GM21737 (cell line): ENCODE results near the gene PAK3.

Experiments
- ATAC-seq: cut with Tn5 transposase; IDR thresholded peaks from one replicate; pipeline ENCODE4 v1.9.1; 2021; ENCODE audit warnings: mild to moderate bottlenecking, moderate library complexity; ENCODE audit not compliant: unreplicated experiment

The PAK3 gene

GRCh38 chrX:111129921-111130320 is 33.9 kb downstream of the PAK3 start:
- no peak for ATAC-seq

DNA sequence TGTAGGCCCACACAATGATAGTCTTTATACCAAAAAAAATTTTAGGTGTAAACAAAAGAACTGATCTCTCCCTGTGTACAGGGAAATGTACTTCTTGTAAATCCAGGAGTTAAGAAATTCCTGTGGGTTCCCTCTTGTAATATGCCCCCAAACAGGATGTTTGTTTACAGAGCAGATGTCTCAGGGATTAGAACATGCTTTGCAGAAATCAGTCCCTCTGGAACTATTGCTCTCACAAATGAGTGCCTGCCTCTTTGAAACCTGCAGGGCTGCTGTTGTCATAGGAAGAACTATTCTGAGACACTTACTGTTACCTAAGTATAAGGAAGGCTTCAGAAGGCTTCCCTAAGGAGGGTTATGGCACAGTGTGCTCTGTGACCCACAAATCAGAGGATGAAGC is 35.6 kb downstream of the PAK3 start:
- ATAC-seq, result no peak

GRCh38 chrX:111133389-111133788 is 37.4 kb downstream of the PAK3 start:
- no peak for ATAC-seq

DNA sequence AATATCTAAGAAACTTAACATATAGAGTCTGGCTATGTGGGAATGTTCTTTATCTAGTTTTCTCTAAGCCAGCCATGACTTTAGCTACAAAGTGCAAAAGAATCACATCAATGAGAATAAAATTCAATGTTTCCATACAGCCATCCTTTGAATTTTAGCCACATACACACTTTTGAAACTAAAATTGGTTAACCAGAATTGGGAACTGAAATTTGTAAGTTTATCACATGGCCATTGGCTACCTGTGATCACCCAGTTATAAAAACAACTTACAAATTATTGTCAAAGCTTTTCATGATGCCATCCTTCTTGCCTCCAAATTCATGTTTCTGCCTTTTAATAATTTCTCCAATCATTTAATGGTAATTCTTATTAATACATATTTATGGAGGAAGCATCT is 49.9 kb downstream of the PAK3 start:
- no peak for ATAC-seq

GRCh38 chrX:111151764-111152163 is 55.8 kb downstream of the PAK3 start:
- no peak for ATAC-seq

DNA sequence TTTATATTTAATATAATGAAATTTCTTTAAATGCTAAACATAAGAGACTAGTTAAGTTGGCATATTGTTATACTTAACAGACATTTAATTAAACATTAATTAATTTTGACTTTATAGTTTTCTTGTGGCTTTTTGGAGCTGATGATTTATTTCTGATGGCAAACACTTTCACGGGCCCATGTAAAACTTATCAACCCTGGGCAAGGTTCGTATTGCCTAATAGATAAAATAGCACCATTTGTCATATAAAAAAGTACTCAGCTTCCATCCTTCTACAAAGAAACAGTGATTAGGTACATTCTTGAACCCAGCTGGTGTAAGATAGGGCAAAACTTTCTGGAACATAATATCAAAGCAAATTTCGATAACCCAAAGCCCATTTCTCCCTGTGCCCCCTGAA is 63.2 kb downstream of the PAK3 start:
- no peak for ATAC-seq

DNA sequence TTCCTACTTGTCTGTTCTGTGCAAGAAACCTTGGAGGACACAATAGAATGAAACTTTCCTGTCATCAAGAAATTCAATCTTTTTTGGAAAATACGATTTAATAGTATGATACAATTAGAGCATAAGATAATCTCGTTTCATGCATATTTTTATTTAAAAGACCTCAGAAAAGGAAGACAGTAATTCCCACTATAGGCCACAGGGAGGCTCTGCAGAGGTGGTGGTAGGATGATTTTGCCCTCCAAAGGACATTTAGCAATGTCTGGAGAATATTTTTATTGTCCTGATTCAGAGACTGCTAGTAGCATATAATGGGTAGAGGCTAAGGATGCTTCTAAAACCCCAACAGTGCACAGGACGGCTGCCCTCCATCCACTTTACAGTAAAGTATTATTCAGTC is 68.7 kb downstream of the PAK3 start:
- ATAC-seq, result no peak

DNA sequence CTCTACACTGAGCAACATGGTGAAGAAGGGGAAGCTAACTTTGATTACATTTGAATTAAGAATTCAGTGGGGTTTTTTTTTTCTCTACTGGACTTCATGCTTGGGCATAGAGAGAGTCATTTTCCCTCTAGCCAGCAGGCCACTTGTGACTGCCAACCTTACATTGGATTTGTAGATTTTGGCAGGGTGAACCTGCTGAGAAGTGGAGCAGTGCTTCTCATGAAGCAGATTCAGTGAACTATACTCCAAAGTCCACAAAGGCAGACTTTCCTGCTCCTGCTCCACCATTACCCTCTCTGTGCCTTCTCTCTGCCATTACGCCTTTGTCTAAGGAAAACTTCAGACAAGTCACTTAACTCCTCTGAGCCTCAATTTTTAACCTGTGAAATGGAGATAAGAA is 69.9 kb downstream of the PAK3 start:
- ATAC-seq, result no peak

DNA sequence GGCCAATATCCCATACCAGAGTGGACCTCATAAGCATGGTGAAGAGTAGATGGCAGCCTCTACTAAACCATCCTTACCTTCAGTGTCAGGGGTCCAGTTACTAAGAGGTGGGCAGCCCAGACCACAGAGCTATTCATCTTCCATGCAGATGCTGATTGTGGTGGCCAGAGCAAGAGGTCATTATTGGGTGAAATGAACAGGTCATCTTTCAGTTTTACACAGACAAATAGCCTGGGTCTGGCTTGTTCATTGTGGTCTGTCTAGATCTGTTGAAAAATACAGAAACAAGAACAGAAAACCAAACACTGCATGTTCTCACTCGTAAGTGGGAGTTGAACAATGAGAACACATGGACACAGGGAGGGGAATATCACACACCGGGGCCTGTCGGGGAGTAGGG is 71.3 kb downstream of the PAK3 start:
- ATAC-seq, result no peak

- no peak for ATAC-seq
Measured at GRCh38 chrX:111168314-111168713, 72.3 kb downstream of the PAK3 start.

DNA sequence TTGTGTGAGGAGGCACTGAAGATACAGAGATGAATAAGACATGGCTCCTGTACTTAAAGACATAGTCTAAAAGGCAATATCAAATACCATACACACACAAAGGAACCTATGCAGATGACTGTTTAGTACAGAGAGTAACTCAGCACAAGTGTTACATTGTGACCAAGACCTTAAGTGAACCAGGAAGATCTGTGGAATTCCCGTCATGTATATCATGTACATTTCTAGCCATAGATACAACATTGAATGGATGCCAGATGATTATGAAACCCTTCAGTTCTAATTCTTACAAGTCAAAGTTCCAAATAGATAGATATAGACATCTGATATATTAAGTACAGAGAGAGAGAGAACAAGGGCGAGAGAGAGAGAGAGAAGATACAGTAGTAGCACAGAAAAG is 73.2 kb downstream of the PAK3 start:
- no peak for ATAC-seq

DNA sequence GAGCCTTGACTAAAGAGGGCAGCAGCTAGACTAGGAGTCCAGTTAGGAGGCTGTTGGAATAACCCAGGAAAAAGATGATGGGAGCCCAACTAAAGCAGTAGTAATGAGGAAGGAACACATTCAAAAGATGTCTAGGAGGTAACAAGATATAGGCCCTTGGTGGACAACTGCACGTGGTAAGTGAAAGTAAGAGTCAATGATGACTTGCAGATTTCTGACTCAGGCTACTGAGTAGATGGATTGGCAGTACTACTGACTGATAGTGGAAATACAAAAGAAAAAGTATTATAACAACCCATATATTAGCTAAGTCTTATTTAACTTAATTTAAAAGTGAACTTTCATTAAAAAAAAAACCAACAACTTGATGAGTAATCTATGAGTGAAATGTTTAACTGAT is 74.0 kb downstream of the PAK3 start:
- ATAC-seq, result no peak

DNA sequence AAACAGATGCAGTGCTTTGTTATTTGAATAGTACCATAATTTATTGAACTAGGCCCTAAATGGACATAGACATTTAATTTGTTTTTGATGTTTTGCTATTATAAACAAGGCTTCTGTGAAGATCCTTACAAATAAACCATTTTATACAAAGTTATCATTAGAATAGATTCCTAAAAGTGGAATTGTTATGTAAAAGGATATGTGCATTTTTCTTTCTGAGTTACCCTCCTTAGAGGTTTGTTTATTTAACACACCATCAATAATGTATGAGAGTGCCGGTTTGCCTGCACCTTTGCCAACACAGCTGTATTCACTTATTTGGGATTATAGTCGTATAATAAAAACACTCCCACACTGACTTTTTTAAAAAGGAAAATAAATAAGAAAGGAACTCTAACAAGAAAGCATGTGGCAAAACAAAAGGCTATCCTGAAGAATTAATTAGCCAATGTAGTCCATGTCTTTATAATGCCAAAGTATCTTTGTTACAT is 84.8 kb downstream of the PAK3 start:
- no peak for ATAC-seq

GRCh38 chrX:111181951-111182350 is 86.0 kb downstream of the PAK3 start:
- no peak for ATAC-seq

GRCh38 chrX:111182997-111183396 is 87.0 kb downstream of the PAK3 start:
- no peak for ATAC-seq

GRCh38 chrX:111191598-111191997 is 95.6 kb downstream of the PAK3 start:
- no peak for ATAC-seq

GRCh38 chrX:111199505-111199904 is 103.5 kb downstream of the PAK3 start:
- no peak for ATAC-seq

DNA sequence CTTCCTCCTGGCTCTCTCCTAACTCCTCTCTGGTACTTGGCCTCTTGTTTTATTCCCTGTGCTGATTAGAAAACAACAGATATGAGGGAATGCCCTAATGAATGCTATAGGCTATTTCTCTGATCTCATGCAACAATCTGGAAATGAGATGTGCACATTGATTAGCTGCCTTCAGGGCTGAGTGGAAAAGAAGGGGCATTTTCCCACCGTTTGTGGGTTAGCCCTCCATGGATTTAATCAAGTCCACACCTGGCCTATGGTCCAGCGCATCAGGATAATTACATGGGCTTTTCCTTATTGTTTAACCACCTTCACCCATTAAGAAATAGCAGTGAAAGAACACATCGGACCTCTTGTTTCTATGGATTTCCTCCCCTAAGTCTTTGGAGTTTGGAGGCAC is 104.3 kb downstream of the PAK3 start:
- ATAC-seq, result no peak

DNA sequence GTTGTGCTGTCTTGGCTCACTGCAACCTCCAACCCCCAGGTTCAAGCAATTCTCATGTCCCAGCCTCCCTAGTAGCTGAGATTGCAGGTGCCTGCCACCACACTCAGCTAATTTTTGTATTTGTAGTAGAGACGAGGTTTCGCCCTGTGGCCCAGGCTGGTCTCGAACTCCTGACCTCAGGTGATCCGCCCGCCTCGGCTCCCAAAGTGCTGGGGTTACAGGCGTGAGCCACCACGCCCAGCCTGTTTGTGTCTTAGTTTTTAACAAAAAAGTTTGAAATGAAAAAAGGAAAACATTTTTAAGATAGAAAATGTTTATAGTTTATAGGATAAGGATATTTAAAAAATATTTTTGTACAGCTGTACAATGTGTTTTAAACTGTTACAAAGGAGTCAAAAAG is 111.9 kb downstream of the PAK3 start:
- no peak for ATAC-seq

- ATAC-seq, result no peak
Measured at GRCh38 chrX:111216293-111216801, 120.4 kb downstream of the PAK3 start.

- ATAC-seq, result no peak
Measured at GRCh38 chrX:111244235-111244750, 148.3 kb downstream of the PAK3 start.

DNA sequence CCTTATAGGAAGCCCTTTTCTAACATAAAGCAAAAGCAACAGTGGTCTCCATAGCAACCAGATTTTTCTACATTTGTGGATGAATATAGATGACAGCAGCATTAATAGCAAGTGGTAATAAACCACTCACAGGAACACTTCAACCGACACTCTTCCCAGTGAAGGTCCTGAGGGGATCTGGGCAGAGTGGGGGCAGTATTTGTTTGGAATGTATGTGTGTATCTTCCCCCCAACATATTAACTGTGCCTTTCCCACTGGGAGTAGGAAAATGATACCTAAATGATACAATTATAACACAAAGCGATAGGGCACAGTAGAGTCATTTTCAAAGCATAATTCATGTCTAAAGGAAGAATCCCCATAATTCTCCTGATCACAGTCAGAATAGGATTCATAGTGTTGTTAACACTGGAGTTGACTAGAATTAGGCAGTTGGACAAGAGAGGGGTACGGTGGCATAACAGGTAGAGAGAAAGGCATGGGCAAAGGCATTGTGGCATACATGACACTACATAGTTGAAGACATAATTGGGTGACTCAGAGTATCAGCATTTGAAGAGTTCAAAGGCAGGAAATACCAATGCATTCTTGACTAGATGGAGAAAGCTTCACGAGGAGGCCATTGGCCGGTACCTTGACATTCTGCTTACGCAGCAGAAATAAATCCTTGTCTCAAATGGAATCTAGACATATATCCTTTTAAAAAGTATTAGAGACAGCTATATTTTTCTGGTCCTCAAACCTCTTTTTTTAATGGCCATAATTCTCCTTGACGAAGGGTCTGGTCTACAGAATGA is 159.1 kb downstream of the PAK3 start:
- ATAC-seq, result no peak

- ATAC-seq, result no peak
Measured at GRCh38 chrX:111257733-111258132, 161.7 kb downstream of the PAK3 start.
